Mammary epithelial cell (primary cell): ENCODE results near the gene CHRNA4.

Experiments
- CTCF ChIP-seq, 2 donors: IDR thresholded peaks in 1 of 2; conservative IDR thresholded peaks in 1 of 2; 2 replicates each; pipeline ENCODE4 v1.5.1; 2011 to 2012; ENCODE audit warnings: inconsistent platforms in 2 of 2, low read length in 2 of 2, mild to moderate bottlenecking in 2 of 2, control low read depth in 1 of 2, low read depth in 1 of 2; ENCODE audit not compliant: insufficient read depth in 1 of 2; ENCODE audit errors: extremely low read depth in 1 of 2
- EZH2 ChIP-seq: IDR thresholded peaks from 2 replicates; pipeline ENCODE4 v1.6.1; 2012; ENCODE audit warnings: low read length, inconsistent platforms, borderline replicate concordance

GRCh38 chr20:63316502-63316921, 44.6 kb downstream of the CHRNA4 start:
- TF ChIP-seq EZH2: no peak
- no peak for TF ChIP-seq CTCF (conservative IDR thresholded peaks at IDR 0.05 in 1 of 2, IDR thresholded peaks at IDR 0.05 in 1 of 2; ENCODE audit: extremely low read depth in 1 of 2, insufficient read depth in 1 of 2, low read depth in 1 of 2, low read length in 2 of 2)
